C4-2B (cell line): ENCODE results near the gene MACF1.

Experiments
- CTCF ChIP-seq: fragments of 450-650 bp; conservative IDR thresholded peaks from 2 replicates; pipeline ENCODE4 v1.5.1; 2017; ENCODE audit warnings: mild to moderate bottlenecking
- ZFX ChIP-seq: fragments of 450-650 bp; IDR thresholded peaks from 2 replicates; pipeline ENCODE4 v1.6.1; 2017

- no peak for TF ChIP-seq CTCF
- TF ChIP-seq ZFX: no peak
Measured at GRCh38 chr1:39376656-39377055, 172.2 kb downstream of the MACF1 start.
